G401.6 (cell line): ENCODE results near the gene WNT3A.
"Not testable (repeated sequence)": the region's sequence is repeated elsewhere in the genome, so short reads cannot be mapped to it uniquely, and the experiment has no call there.

Source experiments
- FAIRE-seq: peaks from 2 replicates; lab custom pipeline; 2012; peaks lifted over from hg19 to GRCh38; lab: Jason Lieb, UNC

WNT3A gene

DNA sequence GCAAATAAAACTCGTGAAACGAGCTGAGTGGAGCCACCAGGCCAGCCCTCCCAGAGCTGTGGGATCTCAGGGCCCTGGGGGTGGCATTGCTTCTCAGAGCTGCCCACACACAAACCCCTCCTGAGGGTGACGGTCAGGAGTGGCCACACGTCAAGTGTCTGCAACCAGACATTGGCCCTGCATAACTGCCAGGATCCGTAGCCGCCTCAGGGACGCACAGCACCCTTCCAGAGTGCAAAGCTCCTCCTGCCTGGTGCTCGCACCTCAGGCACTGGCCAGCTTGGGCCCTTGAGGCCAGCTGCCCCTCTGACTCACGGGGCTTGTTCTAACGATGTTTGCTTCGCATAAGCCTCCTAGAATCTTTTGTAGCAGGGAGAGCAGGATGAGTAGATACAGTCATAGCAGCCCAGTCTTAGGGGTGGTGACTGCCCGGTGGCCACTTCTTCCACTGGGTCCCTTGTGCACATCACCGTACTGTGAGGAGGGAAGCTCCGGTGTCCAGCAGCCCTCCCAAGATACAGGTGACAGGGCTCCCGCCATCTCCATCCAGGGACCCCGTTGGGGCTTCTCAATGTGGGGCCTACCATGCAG lies 5.0 kb downstream of the WNT3A start:
- FAIRE-seq, result no peak

DNA sequence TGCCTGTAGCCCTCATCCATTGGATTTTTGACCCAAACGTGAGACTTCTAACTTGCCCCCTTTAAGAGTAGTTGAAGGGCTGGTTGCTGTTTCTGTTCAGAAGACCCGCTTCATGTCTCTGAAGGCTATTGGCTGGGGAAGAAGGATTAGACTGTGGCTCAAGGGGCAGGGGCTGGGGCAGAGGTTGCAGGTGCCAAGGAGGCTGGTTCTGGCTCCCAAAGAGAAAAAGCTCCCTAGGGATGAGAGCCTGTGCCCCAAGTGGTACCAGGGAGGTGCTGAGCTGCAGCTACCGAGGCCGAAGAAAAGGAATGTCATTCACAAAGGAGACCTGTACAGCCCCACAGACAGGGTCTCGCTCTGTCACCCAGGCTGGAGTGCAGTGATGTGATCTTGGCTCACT lies 5.8 kb downstream of the WNT3A start:
- FAIRE-seq, result no peak

DNA sequence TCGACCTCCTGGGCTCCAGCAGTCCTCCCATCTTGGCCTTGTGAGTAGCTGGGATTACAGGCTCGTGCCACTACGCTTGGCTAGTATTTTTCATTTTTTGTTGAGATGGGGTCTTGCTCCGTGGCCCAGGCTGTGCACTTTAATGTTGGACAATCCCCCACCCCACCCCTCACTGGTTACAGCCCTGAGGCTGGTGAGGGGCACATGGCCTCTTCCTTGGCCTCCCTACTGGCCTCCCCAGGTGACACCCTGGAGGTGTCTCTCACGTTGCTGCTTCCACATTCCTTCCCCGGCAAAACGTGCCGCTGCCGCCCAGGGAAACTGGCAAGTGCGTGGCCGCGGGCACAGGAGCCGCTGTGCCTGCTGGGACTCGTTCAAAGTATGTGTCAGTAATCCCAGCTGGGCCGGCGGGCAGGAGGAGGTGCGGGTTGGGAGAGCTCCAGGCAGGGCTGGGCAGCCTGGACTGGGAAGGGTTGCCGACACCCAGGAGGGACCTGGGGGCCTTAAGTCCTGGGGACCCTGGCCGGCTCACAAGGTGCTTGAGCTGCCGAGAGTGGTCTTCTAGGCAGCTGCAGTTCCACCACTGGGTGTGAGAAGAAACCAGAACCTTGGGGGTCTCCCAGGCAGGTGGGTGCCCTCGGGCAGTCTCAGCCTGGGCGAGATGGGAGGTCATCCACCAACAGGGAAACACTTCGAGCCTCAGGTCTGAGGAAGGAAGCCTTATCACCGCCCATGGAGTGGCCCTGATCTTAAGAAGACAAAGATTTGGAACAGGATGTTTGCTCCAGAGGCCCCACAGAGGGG lies 6.5 kb downstream of the WNT3A start:
- FAIRE-seq, result no peak

DNA sequence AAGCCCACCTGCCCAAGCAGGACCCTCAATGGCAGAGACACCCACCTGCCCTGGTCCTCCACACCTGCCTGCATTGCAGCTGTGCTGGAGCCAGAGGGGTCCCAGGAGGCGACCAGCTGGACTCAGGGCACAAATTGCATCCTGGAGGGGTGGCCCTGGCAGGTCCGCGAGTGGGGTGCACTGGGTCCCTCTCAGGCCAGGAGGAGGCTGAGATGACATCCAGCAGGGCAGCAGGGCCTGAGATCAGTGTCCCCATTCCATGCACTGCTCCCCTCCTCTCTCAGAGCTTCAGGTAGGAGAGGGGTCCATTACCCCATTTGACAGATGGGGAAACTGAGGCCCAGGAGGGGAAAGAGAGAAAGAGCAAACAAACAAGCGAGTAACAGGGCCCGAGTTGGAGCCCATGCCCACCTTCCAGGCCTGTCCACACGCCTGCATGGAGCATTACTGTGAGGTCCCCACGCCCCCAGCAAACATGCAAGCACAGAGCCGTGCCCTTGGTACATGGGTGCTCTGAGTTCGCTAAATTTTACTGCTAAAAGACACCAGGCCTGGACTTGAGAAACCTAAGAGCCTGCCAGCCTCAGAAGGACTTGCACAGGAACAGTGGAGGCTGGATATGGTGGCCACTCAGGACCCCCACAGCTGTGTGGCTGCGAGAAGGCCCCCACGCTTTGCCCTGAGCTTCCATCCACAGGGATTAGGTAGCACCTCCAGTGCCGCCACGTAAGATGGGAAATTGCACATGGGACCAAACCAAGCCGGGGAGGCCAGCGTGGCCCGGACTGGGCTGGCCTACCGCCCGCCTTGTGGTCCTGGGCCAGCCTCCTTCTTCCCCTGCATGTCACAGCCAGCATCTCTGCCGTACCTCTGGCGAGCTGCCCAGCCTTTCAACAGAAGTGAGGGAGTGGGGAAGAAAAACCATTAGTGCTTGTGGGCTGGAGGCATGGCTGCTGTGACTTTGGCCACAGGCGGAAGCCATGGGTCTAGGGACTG lies 7.4 kb downstream of the WNT3A start:
- no peak for FAIRE-seq

DNA sequence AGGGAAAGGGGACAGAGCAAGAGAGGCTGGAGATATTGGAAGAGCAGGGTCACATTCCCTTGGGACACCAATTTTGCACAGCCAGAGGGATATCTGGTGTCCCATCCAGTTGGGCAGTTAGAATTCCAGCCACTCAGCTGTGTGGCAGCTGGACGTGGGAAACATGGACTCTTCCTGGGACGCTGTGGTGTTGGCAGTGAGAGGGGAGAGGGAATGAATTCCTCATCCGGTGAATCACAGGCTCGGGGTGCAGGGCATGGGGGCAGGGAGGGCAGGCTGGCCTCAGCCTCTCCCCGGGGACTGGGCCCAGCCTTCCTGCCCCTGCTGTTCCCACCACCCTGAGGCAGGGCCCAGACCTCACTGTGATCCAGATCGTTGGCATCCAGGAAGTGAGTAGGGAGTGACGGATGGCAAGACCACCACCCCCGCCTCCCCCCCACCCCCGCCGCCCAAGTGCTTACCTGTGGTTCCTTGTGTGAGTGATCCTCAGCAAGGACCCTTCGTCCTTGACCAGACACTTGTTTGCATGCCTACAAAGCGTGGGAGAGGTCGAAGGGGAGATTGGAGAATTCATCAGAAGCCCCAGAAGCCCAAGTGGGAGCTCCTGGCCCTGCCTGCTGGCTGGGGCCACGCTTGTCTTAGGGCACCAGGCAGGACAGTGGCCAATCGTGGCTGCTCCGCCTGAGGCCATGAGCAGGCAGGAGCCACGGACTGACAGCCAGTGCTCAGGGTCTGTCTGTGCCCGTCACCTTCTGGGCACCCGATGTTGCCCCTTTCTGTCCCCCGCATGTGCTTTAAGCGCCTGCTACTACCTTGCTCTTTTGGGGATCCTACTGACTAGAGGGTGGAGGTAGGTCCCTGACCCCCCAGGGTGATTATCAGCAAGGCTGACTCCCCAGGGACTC lies 8.7 kb downstream of the WNT3A start:
- no peak for FAIRE-seq

DNA sequence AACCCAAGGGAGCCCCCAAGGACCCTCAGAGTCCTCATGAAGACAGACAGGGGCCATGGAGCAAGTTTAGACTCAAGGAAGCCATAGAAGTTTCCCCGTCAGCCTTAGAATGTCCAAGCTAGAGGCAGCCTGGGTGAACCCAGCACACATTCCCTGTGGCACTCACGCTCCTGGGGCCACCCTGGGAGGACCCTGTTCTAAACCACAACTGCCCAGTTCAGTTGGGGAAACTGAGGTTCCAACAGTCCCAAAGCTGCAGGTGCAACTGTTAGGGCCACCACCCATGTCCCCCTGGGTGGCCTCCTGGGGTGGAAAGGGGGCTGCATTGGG lies 9.3 kb downstream of the WNT3A start:
- FAIRE-seq, result no peak

DNA sequence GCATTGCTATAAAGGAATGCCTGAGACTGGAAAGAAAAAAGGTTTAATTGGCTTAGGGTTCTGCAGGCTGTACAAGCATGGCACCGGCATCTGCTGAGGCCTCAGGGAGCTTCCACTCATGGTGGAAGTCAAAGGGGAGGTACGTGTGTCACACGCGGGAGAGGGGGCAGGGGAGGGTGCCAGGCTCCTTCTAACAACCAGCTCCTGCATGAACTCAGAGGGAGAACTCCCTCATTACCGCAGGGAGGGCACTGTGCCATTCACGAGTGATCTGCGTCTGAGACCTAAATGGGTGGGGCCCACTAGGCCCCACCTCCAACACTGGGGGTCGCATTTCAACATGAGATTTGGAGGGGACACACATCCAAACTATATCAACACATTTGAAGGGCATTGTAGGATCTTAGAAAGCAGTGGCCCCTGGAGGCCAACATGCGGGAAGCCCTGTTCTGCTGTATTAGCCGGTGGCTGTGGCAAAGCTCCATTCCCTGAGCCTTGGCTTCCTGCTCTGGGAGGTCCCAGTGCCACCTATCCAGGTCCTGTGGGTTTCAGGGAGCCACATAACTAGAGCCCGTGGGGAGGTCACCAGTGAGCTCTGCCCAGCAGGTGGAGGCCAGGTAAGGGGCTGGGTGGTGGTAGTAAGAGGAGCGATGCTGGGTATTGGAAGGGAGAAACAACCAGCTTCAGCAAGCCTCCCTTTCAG lies 10.0 kb downstream of the WNT3A start:
- FAIRE-seq, result no peak

DNA sequence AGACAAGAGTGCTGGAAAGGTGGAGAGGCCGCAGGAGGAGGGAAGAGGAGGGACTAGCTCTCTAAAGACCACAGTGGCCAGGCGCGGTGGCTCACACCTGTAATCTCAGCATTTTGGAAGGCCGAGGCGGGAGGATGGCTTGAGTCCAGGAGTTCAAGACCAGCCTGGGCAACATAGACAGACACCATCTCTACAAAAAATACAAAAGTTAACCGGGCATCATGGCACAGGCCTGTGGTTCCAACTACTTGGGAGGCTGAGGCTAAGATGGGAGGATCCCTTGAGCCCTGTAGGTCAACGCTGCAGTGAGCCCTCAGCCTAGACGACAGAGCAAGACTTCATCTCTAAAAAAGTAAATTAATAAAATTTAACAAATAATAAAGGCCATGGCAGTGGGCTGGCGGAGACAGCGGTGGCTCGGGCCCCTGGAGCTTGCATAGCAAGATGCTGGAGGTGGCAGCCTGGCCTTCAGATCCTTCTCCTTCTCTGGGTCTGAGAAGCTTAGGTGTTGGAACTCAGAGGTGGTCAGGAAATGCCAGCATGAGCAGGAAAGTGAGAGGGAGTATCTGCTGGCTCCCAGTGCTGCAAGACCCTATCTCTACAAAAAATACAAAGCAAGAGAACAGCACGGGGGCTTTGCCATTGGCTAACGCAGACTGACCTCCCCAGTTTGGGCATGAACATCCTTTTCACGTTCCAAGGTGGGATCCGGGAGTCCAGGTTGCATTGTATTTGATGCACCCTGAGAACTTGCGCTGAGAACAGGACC lies 10.7 kb downstream of the WNT3A start:
- FAIRE-seq, result no peak

DNA sequence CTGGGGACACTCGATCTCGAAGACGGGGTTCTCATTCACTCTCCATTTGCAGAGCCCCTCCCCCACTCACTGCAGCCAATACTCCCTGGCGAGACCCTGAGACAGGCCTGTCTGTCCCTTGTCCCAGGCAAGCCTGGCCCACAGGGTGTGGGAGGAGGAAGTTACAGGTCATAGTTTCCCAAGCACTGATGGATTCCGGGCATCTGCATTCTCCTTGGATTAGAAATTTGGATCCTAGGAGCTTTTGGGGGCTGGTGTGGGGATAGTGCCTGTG lies 11.3 kb downstream of the WNT3A start:
- no peak for FAIRE-seq

DNA sequence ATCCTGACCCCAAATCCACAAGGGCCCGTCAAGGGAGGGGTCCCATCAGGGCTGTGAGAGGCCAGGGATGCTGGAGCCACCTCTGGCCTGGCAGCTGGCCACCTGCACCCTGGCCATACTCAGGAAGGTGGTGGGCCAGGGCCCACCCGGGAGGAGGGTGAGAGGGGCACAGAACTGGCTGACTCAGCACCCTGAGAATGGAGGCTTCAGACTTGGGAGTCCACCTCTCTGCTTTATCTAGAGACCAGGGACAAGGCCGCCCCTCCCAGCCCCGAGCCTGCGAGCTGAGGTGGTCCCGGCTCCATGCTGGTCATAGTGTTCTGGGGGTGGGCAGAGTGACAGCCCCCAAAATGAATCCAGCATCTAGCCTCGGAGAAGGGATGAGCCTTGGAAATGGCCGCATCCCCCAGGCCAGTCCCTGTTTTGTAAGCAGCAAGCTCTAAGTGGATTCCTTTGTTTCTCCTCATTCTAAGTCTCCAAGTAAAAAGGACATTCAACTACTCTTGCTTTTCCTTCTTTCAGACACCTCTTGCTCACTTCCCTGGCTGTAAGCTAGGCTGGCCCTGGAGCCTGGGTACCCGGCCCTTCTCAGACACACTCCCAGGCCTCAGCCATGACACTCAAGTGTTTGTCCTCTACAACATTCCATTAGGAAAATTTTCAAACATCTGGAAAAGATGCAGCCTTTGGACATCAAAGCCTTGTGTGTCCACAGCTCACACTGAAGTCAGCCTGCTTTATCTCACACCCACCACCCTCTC lies 12.3 kb downstream of the WNT3A start:
- FAIRE-seq, result no peak

DNA sequence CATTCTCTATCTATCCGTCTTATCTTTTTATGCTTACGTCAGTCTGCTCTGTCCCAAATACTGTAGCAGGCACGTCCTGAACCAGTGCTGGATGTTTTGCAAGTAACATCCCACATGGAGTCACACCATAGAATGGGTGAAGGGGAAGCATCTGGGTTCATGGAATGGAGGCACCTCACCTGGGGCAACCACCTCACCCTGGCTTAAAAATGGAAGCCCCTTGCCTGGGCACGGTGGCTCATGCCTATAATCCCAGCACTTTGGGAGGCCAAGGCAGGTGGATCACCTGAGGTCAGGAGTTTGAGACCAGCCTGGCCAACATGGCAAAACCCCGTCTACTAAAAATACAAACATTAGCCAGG lies 12.9 kb downstream of the WNT3A start:
- not testable (repeated sequence) for FAIRE-seq

DNA sequence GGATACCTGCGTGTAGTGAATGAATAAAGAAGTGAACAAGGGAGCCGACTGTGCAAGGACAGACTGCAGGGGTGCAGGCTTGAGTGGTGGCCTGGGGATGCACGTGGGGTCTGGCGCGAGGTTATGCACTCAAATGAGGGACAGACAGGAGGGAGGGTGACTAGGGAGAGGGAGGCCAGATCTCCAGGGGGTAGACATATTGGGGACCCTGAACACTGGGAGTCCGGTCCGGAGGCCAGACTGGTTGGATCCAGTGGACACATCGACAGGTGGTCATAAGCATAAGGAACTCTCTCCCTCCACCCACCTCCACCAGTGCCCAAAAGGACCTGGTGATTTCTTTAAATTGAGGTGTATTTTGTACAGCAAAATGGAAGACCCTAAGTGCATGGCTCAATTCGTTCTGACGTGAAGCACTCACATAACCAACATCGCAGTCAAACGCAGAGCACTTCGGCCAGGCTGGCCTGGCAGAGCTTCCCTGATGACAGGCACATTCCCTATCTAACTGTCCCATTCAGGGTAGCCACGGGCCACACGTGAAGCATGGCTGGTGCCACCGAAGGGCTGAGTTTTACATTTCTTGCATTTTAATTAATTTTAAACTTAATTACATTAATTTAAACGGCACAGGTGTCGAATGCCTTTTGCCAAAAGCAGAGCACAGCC lies 14.0 kb downstream of the WNT3A start:
- FAIRE-seq, result no peak

DNA sequence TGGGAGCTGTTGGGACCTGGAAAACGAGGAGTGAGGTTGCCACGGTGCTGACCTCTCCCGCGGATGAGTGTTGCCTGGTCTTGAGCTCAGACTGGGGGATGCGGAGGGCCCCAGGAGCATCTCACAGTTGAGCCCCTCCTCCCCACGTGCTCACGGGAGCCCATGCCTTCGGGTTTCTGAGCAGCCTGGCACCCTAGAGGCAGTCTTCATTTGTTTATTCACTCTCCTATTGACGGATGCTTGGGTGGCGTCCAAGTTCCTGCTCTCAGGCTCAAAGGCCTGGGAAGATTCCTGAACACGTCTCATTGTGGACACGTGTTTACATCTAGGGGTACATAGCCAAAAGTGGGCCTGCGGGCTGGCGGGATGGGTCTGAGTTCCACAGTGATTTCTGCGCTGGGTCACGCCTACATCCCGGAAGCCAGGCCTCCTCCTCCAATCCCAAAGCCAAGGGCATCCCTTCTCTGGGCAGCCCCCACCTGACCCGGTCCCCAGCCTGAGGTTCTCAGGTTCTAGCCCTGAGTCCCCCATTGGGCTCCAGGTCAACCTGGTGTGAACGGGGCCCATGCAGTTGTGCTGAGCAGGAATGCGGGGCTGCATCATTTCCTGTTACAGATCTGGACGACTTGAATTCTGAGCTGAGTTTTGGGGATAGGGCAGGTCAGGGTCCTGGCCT lies 14.7 kb downstream of the WNT3A start:
- no peak for FAIRE-seq

DNA sequence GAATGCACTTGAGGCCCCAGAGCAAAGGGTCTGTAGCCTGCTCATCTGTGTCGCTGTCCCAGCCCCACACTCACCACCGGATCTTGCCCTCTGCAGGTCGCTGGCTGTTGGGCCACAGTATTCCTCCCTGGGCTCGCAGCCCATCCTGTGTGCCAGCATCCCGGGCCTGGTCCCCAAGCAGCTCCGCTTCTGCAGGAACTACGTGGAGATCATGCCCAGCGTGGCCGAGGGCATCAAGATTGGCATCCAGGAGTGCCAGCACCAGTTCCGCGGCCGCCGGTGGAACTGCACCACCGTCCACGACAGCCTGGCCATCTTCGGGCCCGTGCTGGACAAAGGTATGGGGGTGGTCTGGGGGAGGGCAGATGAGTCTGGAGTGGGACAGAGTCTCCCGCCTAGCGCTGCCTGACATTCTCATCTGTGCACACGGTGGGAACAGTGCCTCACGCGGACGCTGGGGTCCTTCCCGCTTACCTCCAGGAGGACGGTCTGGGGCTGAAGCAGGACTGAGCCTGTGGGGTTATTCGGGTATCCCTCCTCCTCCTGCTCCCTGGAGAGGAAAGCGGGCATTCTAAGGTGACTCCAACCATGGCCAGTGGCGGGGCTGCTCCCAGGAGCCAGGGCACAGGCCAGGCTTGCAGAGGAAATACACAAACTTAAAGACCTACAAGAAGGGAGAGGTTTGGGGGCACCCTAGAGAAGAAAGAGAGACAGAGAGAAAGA lies 15.9 kb downstream of the WNT3A start:
- no peak for FAIRE-seq

DNA sequence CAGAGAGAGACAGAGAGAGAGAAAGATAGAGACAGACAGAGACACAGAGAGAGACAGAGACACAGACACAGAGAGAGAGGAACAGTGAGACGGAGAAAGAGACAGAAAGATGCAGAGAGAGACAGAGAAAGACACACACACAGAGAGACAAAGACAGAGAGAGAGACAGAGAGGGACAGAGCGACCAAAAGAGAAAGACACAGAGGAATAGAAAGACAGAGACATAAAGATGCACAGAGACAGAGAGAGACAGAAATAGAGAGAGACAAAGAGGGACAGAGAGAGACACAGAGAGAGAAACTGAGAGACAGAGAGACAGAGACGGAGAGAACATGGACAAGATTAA lies 16.5 kb downstream of the WNT3A start:
- FAIRE-seq, result no peak

DNA sequence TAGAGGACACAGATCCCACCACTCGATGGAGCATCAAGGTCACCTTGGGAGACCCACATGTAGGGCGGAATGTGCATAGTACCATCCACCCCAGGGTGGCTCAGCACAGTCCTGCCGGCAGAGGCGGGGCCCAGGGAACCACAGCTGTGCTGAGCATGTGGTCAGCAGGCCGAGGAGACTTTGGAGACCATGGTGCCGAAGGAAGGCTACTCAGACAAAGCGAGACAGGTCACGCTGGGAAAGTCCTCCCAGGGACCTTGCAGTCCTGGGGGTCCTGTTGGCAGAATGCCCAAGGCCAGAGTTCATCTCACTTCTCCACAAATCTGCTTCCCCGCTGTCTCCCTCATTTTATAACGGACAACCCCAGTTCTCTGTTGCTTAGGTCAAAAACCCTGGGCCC lies 22.5 kb downstream of the WNT3A start:
- FAIRE-seq, result no peak

DNA sequence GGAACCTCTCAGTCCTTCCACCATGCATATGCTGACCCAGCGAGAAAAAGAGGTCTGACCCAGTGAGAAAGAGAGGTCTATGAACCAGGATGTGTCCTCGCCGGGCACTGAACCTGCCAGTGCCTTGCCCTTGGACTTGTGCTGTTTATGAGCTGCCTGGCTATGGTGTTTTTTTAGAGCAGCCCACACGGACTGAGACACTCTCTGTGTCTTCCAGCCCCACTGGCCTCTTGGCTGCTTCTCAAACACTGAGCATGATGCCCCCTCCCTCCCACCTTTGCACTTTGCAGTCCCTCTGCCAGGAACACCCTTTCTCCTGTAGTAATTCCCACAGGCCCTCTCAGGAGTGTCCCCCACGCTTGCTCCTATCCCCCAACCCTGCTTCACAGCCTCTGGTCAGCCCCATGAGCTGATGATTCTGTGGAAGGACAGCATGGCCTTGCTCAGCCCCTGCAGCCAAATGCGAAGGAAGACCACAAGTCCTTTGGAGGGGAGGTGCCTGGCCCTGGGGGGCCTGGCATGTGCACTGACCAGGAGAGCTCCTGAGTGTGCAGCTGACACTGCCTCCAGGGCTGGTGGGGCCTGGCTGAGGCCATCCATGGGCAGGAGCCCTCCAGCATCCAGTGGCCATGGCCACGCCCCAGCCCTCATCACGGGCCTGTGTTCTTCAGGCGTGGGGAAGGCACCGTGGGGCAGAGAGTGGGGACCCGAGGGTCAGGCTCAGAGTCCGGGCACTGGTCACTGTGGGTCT lies 23.8 kb downstream of the WNT3A start:
- FAIRE-seq, result no peak
